ENCODE data around the gene SDK1.

Gene SDK1

DNA sequence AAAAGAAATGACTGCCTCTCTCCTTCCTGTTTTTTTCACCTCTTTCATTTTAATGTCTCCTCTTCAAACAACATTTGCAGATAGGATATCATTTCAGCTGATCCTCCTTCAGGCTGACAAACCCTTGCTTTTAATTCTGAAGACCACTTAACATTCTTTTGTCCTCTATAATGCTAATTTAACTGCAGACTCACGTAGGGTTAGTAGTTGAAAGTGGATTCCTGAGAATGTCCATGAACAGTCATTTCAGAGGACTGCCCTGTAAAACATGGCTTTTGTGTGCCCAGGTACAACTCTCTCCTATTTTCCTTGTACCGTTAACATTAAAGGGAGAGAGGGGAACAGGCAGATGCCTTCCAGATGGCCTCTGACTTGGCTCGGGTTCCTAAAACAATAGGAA is 524.4 kb downstream of the SDK1 start:
- no peaks in the 10 kb centered on the region for H3K4me1 ChIP-seq
- TF ChIP-seq, protein P1, sequence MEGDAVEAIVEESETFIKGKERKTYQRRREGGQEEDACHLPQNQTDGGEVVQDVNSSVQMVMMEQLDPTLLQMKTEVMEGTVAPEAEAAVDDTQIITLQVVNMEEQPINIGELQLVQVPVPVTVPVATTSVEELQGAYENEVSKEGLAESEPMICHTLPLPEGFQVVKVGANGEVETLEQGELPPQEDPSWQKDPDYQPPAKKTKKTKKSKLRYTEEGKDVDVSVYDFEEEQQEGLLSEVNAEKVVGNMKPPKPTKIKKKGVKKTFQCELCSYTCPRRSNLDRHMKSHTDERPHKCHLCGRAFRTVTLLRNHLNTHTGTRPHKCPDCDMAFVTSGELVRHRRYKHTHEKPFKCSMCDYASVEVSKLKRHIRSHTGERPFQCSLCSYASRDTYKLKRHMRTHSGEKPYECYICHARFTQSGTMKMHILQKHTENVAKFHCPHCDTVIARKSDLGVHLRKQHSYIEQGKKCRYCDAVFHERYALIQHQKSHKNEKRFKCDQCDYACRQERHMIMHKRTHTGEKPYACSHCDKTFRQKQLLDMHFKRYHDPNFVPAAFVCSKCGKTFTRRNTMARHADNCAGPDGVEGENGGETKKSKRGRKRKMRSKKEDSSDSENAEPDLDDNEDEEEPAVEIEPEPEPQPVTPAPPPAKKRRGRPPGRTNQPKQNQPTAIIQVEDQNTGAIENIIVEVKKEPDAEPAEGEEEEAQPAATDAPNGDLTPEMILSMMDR (IDR thresholded peaks at IDR 0.05; ENCODE audit: low read depth, low read length) = no peak
- H3K36me3 ChIP-seq = no peaks in the 10 kb centered on the region
- no peaks in the 10 kb centered on the region for H3K9me3 ChIP-seq
- no peak for DNase-seq
- no peaks in the 10 kb centered on the region for H3K27me3 ChIP-seq
- H3K4me3 ChIP-seq (ENCODE audit: low read depth, low read length) = no peak overlapping the region

DNA sequence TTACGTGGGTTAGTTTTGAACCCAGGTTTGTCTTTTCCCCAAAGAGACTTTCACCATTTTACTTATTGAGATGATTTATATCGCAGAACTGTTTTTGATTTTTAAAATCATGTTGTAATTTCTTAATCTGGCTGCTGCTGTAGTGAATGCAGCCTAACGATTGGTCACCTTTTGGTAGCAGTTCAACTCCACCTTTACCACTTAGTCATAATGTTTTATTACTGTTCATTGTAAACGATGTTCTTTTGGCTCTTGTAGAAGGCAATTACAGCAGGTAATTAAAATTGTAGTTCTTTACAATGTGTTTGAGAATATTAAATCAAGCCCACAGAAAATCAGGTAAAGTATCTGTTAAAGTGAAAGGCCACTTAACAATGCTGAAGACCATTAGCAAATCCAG is 531.1 kb downstream of the SDK1 start:
- Histone ChIP-seq H3K4me1 (no peaks in the 10 kb centered on the region), H3K4me3 (ENCODE audit: low read depth, low read length) (no peak overlapping the region), H3K9me3 (no peaks in the 10 kb centered on the region), H3K27me3 (no peaks in the 10 kb centered on the region), H3K36me3 (no peaks in the 10 kb centered on the region)
- no peak for DNase-seq
- TF ChIP-seq, protein P1 (IDR thresholded peaks at IDR 0.05; ENCODE audit: low read depth, low read length) = no peak

DNA sequence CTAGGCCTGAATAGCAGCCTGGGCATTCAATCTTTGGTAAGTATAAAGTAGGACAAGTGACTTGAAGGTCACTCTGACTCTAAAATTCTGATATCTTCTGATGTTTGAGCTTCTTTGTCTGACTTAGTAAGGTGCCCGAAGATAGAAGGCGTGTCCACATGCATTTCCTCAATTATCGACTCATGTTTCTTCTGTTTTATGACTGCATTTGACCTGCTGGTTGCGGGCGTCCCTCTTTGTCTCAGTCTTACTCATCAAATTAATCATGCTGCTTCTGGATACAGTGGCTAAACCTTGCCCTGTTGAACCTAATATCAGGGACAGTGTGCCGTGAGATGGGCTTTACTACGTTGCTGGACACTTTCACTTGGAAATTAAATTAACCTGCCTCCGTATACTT is 534.1 kb downstream of the SDK1 start:
- H3K4me3 ChIP-seq (ENCODE audit: low read depth, low read length) = no peak overlapping the region
- no peaks in the 10 kb centered on the region for H3K4me1 ChIP-seq
- H3K27me3 ChIP-seq = no peaks in the 10 kb centered on the region
- DNase-seq = no peak
- no peaks in the 10 kb centered on the region for H3K9me3 ChIP-seq
- H3K36me3 ChIP-seq = no peaks in the 10 kb centered on the region
- TF ChIP-seq, protein P1 (IDR thresholded peaks at IDR 0.05; ENCODE audit: low read depth, low read length) = no peak

DNA sequence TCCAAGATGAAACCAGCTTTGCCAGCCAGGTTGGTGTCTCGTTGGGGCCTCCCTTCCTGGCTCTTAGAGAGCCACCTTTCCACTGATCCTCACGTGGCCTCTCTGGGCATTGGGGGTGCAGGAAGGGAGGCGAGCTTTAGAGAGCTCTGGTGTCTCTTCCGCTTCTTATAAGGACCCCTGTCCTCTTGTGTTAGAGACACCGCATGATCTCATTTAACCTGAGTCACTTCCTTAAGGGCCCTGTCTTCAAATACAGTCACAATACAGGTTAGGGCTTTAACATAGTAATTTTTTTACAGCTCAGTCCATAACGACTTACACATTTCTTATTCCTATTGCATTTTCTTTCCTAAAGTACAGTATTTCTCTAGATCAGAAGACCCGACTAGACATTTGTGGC is 535.8 kb downstream of the SDK1 start:
- H3K4me1 ChIP-seq = no peaks in the 10 kb centered on the region
- H3K27me3 ChIP-seq = no peaks in the 10 kb centered on the region
- no peaks in the 10 kb centered on the region for H3K9me3 ChIP-seq

DNA sequence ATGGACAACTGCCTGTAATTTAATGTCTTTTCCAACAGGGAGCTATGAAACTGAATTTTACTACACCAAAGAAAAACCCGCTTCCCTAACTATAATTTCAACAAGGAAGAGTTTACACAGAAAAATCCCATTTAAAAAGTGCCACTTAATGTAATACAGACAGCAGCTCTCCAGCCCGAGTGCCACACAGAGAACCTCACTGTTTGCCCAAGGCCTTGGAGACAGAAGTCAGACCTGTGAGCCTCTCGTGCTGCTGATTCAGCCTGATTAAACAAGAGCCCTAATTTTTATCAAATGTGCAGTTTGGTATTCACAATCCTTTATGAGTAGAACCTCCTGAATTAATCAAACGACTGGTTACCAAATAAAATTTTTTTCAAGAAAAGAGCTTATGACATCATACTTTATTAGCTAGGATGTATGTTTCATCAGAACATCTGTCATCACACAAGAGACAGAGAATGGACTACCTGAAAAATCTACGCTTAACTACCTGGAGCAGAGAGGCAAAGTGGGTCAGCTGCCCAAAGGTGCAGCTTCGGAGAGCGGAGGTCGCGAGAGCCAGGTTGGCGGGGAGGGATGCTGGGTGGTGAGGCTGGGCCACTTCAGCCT is 543.6 kb downstream of the SDK1 start:
- no peak overlapping the region for H3K4me3 ChIP-seq (ENCODE audit: low read depth, low read length)
- H3K9me3 ChIP-seq = no peaks in the 10 kb centered on the region
- H3K36me3 ChIP-seq = no peaks in the 10 kb centered on the region
- no peaks in the 10 kb centered on the region for H3K4me1 ChIP-seq
- no peaks in the 10 kb centered on the region for H3K27me3 ChIP-seq
- no peak for DNase-seq
- TF ChIP-seq, protein P1 (IDR thresholded peaks at IDR 0.05; ENCODE audit: low read depth, low read length) = no peak

More for the DNA sequence above, 535.8 kb downstream of the SDK1 start:
- Histone ChIP-seq H3K4me3 (ENCODE audit: low read depth, low read length) (no peak overlapping the region), H3K36me3 (no peaks in the 10 kb centered on the region)
- TF ChIP-seq, protein P1 (IDR thresholded peaks at IDR 0.05; ENCODE audit: low read depth, low read length) = no peak
- no peak for DNase-seq

DNA sequence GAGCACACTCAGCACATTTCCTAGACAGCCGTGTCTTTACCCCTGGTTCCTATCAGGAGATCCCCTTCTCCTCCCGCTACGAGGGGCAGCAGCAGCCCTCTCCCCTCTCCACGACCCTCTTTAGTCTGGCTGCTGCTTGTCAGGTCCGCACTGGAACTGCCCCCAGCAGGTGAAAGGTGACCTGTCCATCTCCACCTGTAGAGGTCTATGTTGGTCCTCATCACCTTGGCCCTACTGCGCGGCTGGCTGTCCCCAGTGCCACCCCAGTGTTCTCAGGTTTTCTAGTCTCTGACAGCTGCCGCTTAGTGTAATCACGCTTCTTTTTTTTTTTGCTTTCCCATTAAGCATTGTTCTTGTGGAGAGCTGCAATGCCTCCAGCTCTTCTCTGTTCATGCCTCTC is 545.7 kb downstream of the SDK1 start:
- TF ChIP-seq, protein P1 (IDR thresholded peaks at IDR 0.05; ENCODE audit: low read depth, low read length) = no peak
- no peaks in the 10 kb centered on the region for H3K27me3 ChIP-seq
- DNase-seq = no peak
- no peaks in the 10 kb centered on the region for H3K4me1 ChIP-seq
- H3K4me3 ChIP-seq (ENCODE audit: low read depth, low read length) = no peak overlapping the region
- H3K36me3 ChIP-seq = no peaks in the 10 kb centered on the region
- no peaks in the 10 kb centered on the region for H3K9me3 ChIP-seq
